Osteocyte (in vitro differentiated cells): ENCODE data around the gene HNRNPA0. TPM values are rescaled to one million over a fixed set of nuclear protein-coding genes. Genes with fewer than 3 reads are reported as not detected.

Experiments
- DNase-seq: peaks from one replicate; pipeline ENCODE4 v3.0.0; 2021; ENCODE audit warnings: mixed read lengths; ENCODE audit not compliant: unreplicated experiment; ENCODE audit errors: extremely low spot score
- H3K27ac Mint-ChIP-seq: one replicate; pipeline ENCODE4 v1.8.0; 2021; ENCODE audit warnings: mild to moderate bottlenecking, mixed read lengths; ENCODE audit not compliant: unreplicated experiment
- H3K27me3 Mint-ChIP-seq: one replicate; pipeline ENCODE4 v1.8.0; 2021; ENCODE audit warnings: mixed read lengths; ENCODE audit not compliant: unreplicated experiment
- H3K36me3 Mint-ChIP-seq: one replicate; pipeline ENCODE4 v1.8.0; 2021; ENCODE audit warnings: mixed read lengths; ENCODE audit not compliant: unreplicated experiment
- H3K4me1 Mint-ChIP-seq: one replicate; pipeline ENCODE4 v1.8.0; 2021; ENCODE audit warnings: mixed read lengths; ENCODE audit not compliant: unreplicated experiment
- H3K4me3 Mint-ChIP-seq: one replicate; pipeline ENCODE4 v1.8.0; 2021; ENCODE audit warnings: mild to moderate bottlenecking, moderate library complexity, mixed read lengths; ENCODE audit not compliant: unreplicated experiment
- H3K9me3 Mint-ChIP-seq: one replicate; pipeline ENCODE4 v1.8.0; 2021; ENCODE audit warnings: mixed read lengths; ENCODE audit not compliant: unreplicated experiment
- total RNA-seq: library from RNA; stranded (reverse); gene quantifications from 2 replicates; pipeline ENCODE4 v1.2.1, GENCODE V29; 2021
- TF ChIP-seq, protein P1 (sequence below): fragments of 200-600 bp; sonication (generic); IDR thresholded peaks from 2 replicates; pipeline ENCODE4 v1.5.0; 2021; ENCODE audit warnings: antibody characterized with exemption, mild to moderate bottlenecking, moderate library complexity

HNRNPA0 gene
- total RNA-seq, 1 donor from 2014 or later = 43.3 TPM

GRCh38 chr5:137760294-137760693, 6.1 kb upstream of the HNRNPA0 start:
- peaks cover under 1% of the 10 kb centered on the region for H3K9me3 Mint-ChIP-seq
- H3K27me3 Mint-ChIP-seq = peaks cover 54% of the 10 kb centered on the region
- H3K36me3 Mint-ChIP-seq = no peaks in the 10 kb centered on the region
- no peaks in the 10 kb centered on the region for H3K4me1 Mint-ChIP-seq
- TF ChIP-seq, protein P1, sequence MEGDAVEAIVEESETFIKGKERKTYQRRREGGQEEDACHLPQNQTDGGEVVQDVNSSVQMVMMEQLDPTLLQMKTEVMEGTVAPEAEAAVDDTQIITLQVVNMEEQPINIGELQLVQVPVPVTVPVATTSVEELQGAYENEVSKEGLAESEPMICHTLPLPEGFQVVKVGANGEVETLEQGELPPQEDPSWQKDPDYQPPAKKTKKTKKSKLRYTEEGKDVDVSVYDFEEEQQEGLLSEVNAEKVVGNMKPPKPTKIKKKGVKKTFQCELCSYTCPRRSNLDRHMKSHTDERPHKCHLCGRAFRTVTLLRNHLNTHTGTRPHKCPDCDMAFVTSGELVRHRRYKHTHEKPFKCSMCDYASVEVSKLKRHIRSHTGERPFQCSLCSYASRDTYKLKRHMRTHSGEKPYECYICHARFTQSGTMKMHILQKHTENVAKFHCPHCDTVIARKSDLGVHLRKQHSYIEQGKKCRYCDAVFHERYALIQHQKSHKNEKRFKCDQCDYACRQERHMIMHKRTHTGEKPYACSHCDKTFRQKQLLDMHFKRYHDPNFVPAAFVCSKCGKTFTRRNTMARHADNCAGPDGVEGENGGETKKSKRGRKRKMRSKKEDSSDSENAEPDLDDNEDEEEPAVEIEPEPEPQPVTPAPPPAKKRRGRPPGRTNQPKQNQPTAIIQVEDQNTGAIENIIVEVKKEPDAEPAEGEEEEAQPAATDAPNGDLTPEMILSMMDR = no peak
- H3K4me3 Mint-ChIP-seq = no peak overlapping the region
- no peak for DNase-seq
- H3K27ac Mint-ChIP-seq = no peak overlapping the region

DNA sequence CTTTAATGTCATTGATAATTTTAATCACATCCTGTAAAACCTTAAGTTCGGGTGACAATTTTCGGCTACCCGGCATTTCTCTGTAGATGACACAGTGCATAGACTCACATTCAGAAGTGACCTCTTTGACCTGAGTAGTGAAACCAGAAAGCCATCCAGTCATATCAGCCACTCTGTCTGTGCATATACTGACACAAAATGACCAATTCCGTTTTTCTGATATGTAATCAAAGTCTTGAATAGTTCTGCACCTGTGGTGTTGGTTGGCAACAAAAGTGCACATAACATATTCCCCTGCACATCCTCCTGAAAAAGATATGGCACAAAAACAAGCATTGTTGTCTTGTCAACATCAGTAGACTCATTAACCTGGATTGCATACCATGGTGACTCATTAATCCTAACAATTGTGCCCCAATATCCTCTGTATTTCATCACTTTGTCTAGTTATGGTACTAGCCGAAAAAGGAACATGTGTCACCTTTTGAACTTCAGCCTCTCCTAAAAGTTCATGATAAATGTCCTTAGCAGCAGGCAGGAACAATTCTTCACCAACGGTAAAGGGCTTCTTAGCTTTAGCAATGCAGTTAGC, 4.6 kb upstream of the HNRNPA0 start:
- Mint-ChIP-seq H3K36me3 (no peaks in the 10 kb centered on the region), H3K27me3 (peaks cover 40% of the 10 kb centered on the region), H3K4me3 (no peak overlapping the region), H3K27ac (no peak overlapping the region), H3K9me3 (no peaks in the 10 kb centered on the region), H3K4me1 (peaks cover 4% of the 10 kb centered on the region)
- TF ChIP-seq, protein P1 = no peak
- no peak for DNase-seq

DNA sequence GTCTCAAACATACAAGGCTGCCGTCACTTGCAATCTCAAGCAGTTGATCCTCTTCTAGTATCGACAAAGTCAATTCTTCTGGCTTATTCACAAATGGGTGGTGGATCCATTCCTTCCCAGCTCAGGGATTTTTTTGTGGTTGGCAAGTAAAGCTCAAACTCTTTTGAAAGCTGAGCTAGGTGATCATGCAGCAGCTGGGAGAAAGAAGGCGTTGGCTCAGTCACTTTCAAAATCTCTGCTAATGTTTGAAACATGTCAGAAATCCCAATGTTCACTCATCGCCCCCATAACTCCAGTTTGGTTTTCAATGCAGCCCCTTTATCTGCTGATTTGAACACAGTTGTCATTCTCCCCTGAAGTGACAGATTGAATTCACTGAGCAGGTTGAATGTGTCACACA, 4.0 kb upstream of the HNRNPA0 start:
- Mint-ChIP-seq H3K4me1 (peaks cover 4% of the 10 kb centered on the region), H3K36me3 (no peaks in the 10 kb centered on the region), H3K9me3 (no peaks in the 10 kb centered on the region), H3K4me3 (no peak overlapping the region), H3K27me3 (peaks cover 35% of the 10 kb centered on the region), H3K27ac (no peak overlapping the region)
- TF ChIP-seq, protein P1 = no peak
- no peak for DNase-seq

- H3K4me3 Mint-ChIP-seq = no peak overlapping the region
- DNase-seq = no peak
- no peaks in the 10 kb centered on the region for H3K9me3 Mint-ChIP-seq
These were observed 3.5 kb upstream of the HNRNPA0 start for GRCh38 chr5:137757634-137758033.

DNA sequence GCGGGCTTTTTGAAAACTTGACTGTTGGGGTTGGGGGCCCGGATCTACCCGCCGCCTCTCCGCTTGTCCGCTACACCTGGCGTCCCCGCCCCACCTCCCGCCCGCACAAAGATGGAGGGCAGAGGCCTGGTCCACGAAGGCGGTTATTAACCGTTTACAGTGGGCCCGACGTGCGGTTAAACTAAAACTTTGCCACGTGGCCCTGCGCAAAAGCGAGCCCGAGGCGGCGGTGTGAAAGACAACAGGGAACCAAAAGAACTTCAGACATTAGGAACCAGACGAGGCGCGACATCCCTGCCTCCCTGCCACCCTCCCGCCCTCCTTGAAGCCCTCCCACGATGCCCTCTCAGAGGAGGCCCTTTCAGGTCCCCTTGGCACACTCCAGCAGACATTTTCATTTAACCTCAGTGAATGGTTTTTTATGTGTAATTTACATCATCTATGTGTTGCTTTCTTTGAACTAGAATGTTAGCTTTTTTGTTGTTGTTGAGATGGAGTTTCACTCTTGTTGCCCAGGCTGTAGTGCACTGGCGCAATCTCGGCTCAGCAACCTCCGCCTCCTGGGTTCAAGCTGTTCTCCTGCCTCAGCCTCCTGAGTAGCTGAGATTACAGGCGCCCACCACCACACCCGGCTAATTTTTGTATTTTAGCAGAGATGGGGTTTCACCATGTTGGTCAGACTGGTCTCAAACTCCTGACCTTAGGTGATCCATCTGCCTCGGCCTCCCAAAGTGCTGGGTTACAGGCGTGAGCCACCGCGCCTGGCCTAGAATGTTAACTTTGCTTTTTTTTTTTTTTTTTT, 999 bp upstream of the HNRNPA0 start:
- H3K27me3 Mint-ChIP-seq = peaks cover 30% of the 10 kb centered on the region
- DNase-seq = no peak
- no peaks in the 10 kb centered on the region for H3K9me3 Mint-ChIP-seq
- TF ChIP-seq, protein P1 = no peak
- peak overlapping the region; percentile 99 for H3K4me3 Mint-ChIP-seq
- H3K27ac Mint-ChIP-seq = peak overlapping the region; percentile 100
- peaks cover 14% of the 10 kb centered on the region for H3K36me3 Mint-ChIP-seq
- peaks cover 19% of the 10 kb centered on the region for H3K4me1 Mint-ChIP-seq

More at GRCh38 chr5:137757634-137758033, 3.5 kb upstream of the HNRNPA0 start:
- H3K36me3 Mint-ChIP-seq = no peaks in the 10 kb centered on the region
- peaks cover 34% of the 10 kb centered on the region for H3K27me3 Mint-ChIP-seq
- no peak overlapping the region for H3K27ac Mint-ChIP-seq
- peaks cover 4% of the 10 kb centered on the region for H3K4me1 Mint-ChIP-seq
- TF ChIP-seq, protein P1 = no peak
